Inferior parietal cortex (tissue), 1 donor: Measurements from ENCODE around the gene LYST.
"Not testable (repeated sequence)": the region's sequence is repeated elsewhere in the genome, so short reads cannot be mapped to it uniquely, and the experiment has no call there.

Source experiments
- DNase-seq: peaks from one replicate; pipeline ENCODE4 v3.0.0-alpha.2; 2016; ENCODE audit errors: extremely low spot score

LYST gene

GRCh38 chr1:235822685-235823084, 44.0 kb downstream of the LYST start:
- no peak for DNase-seq

- no peak for DNase-seq
These were observed 45.2 kb downstream of the LYST start for GRCh38 chr1:235821361-235821981.

GRCh38 chr1:235820061-235820460, 46.6 kb downstream of the LYST start:
- no peak for DNase-seq

GRCh38 chr1:235818632-235819136, 48.0 kb downstream of the LYST start:
- DNase-seq, result no peak

GRCh38 chr1:235817101-235817728, 49.5 kb downstream of the LYST start:
- no peak for DNase-seq

- no peak for DNase-seq
These were observed 56.9 kb downstream of the LYST start for GRCh38 chr1:235809688-235810397.

- DNase-seq, result no peak
These were observed 58.5 kb downstream of the LYST start for GRCh38 chr1:235808223-235808622.

GRCh38 chr1:235806123-235806522, 60.6 kb downstream of the LYST start:
- DNase-seq, result no peak

- DNase-seq, result no peak
These were observed 63.9 kb downstream of the LYST start for GRCh38 chr1:235802573-235803346.

GRCh38 chr1:235799264-235799663, 67.4 kb downstream of the LYST start:
- DNase-seq, result no peak

GRCh38 chr1:235791532-235792060, 75.1 kb downstream of the LYST start:
- DNase-seq, result no peak

GRCh38 chr1:235790123-235790522, 76.6 kb downstream of the LYST start:
- DNase-seq, result no peak

- not testable (repeated sequence) for DNase-seq
These were observed 80.3 kb downstream of the LYST start for GRCh38 chr1:235786227-235786898.

- no peak for DNase-seq
These were observed 81.8 kb downstream of the LYST start for GRCh38 chr1:235784950-235785349.

- peak; percentile 34 for DNase-seq
These were observed 83.4 kb downstream of the LYST start for GRCh38 chr1:235783148-235783776.

- DNase-seq, result no peak
These were observed 84.1 kb downstream of the LYST start for GRCh38 chr1:235782601-235783000.

GRCh38 chr1:235781807-235782206, 84.9 kb downstream of the LYST start:
- no peak for DNase-seq

GRCh38 chr1:235779770-235780169, 86.9 kb downstream of the LYST start:
- DNase-seq, result no peak

- DNase-seq, result no peak
These were observed 90.3 kb downstream of the LYST start for GRCh38 chr1:235776396-235776795.

GRCh38 chr1:235775246-235775860, 91.4 kb downstream of the LYST start:
- no peak for DNase-seq
